Activated T-helper 17 cell treated with anti-CD3 and anti-CD28 coated beads, Interleukin-2, amount 50 U/mL, for 72 hours (primary cell): Measurements from ENCODE around the gene AKNA. TPM values are rescaled to one million over a fixed set of nuclear protein-coding genes. Genes with fewer than 3 reads are reported as not detected.

Experiments
- ATAC-seq: fragments of 150-1000 bp; cut with Tn5 transposase; replicated peaks from 2 replicates; pipeline ENCODE4 v1.10.0; 2021; ENCODE audit warnings: mild to moderate bottlenecking, moderate library complexity
- H3K27ac Mint-ChIP-seq: one replicate; pipeline ENCODE4 v1.8.0; 2022; ENCODE audit warnings: mixed read lengths
- H3K27me3 Mint-ChIP-seq: one replicate; pipeline ENCODE4 v1.8.0; 2022; ENCODE audit warnings: mixed read lengths
- H3K36me3 Mint-ChIP-seq: one replicate; pipeline ENCODE4 v1.8.0; 2022; ENCODE audit warnings: low read depth, mild to moderate bottlenecking, mixed read lengths
- H3K4me1 Mint-ChIP-seq: one replicate; pipeline ENCODE4 v1.8.0; 2022; ENCODE audit warnings: mixed read lengths
- H3K4me3 Mint-ChIP-seq: one replicate; pipeline ENCODE4 v1.8.0; 2022; ENCODE audit warnings: mild to moderate bottlenecking, mixed read lengths
- H3K9me3 Mint-ChIP-seq: one replicate; pipeline ENCODE4 v1.8.0; 2022; ENCODE audit warnings: mixed read lengths
- total RNA-seq, 2 donors: library from RNA; stranded (reverse); gene quantifications; one replicate each; pipeline ENCODE4 v1.2.3, GENCODE V29; 2022

Gene AKNA
- total RNA-seq, 2 donors from 2014 or later, result 169 to 184 TPM

DNA sequence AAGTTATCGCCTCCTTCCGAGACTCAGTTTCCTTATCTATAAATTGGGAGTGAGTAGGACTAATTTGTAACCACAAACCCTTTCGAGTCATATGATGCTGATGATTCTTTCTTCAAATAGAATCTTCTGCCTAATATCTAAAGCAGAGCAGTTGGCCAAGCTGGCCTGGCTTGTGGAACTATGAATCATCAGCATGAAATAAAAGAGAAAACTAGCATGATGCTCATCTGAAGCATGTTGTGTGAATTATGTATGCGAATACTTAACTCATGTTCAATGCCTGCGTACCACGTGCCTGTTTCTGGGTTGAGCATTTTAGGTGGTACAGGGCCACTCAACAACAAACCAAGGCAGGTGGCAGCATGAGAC is 79.9 kb downstream of the AKNA start:
- Mint-ChIP-seq H3K27ac (no peak overlapping the region), H3K9me3 (no peaks in the 10 kb centered on the region), H3K36me3 (no peaks in the 10 kb centered on the region), H3K4me1 (no peaks in the 10 kb centered on the region), H3K4me3 (no peak overlapping the region), H3K27me3 (no peaks in the 10 kb centered on the region)
- ATAC-seq, result no peak

DNA sequence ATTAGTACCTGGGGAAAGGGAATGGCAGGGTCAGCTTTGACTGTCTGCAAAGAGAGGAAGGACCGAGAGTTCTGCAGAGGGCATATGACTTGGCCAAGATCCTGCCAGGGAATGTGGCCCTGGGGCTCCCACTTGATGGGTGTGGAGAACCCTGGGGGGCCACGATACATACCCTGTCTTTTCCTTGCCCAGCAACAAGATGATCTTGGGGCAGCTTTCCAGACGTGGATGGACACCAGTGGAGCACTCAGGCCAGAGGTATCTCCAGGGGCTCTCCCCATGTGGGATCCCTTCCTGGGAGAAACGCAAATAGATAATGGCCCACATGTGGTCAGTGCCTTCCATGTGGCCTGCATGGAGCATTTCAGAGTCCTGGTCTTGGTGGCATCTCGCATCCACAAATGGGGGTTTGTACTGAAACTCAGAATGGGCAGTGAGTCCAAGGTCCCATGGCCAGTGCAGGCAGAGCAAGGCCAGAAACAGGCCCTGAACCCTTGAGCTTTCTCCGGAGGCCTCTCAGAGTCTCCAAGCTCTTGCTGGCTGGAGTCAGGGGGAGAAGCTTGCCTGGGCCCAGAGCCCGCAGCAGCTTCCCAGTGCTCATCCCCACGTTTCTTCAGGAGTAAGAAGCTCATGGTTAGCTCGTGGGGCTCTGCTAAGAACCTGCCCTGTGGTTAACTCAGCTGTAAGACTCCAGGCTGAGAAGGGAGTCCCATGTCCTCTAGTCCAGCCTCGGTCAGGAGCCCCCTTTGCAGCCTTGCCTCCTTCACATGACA is 83.2 kb downstream of the AKNA start:
- Mint-ChIP-seq H3K36me3 (no peaks in the 10 kb centered on the region), H3K4me1 (no peaks in the 10 kb centered on the region), H3K4me3 (no peak overlapping the region), H3K9me3 (no peaks in the 10 kb centered on the region), H3K27ac (no peak overlapping the region), H3K27me3 (no peaks in the 10 kb centered on the region)
- no peak for ATAC-seq

DNA sequence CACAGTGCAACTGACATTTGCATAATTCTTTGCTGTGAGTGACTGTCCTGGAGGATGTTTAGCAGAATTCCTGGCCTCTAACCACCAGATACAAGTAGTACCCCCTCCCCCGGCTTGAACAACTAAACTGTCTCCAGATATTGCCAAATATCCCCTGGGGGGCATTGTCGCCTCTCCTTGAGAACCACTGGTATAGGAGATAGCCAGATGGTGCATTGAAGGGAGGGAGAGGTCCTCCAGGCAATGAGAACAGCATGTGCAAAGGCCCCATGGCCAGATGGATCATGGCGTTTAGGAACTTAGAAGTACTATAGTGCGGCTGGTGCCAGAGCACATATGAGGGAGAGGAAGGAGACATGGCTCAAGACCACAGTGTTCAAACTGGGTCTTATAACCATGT is 83.8 kb downstream of the AKNA start:
- Mint-ChIP-seq H3K27me3 (no peaks in the 10 kb centered on the region), H3K27ac (no peak overlapping the region), H3K4me1 (no peaks in the 10 kb centered on the region), H3K36me3 (no peaks in the 10 kb centered on the region), H3K4me3 (no peak overlapping the region), H3K9me3 (no peaks in the 10 kb centered on the region)
- ATAC-seq, result no peak

DNA sequence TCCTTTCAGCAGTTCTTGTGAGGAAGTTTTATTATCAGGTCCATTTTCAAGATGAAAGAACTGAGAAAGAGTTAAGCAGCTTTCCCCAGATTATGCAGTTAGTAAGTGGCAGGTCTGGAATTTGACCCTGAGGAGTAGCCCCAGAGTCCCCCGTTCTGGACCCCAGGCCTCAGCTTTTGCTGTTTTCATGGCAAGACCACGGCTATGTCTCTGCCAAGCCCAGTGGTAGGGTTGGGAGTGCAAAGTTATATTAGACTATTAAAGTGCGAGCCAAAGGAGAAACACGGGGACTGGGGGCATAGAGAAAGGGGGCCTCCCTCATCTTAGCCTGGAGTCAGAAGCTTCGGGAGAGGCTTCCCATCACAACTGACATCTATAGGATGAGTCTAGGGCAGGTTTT is 84.2 kb downstream of the AKNA start:
- H3K27ac Mint-ChIP-seq, result no peak overlapping the region
- ATAC-seq, result no peak
- no peaks in the 10 kb centered on the region for H3K36me3 Mint-ChIP-seq
- H3K4me3 Mint-ChIP-seq, result no peak overlapping the region
- no peaks in the 10 kb centered on the region for H3K9me3 Mint-ChIP-seq
- no peaks in the 10 kb centered on the region for H3K27me3 Mint-ChIP-seq
- H3K4me1 Mint-ChIP-seq, result no peaks in the 10 kb centered on the region

DNA sequence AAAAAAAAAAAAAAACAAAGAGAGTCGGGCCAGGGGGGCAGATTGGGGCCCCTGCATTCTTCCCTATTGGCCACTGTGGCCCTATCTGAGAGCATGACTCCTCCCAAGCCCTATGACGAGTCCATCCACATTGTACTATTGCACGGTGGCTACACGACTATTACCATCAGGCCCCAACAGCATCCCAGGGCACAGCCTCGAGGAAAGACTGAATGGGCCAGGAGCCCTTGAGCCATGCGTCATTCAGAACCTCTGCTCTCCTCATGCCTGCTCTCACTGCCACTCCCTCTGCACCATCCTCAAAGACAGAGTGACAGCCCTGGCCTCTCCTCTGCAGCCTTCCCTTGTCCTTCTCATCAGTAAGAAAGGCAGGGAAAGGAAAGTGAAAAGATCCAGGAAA is 85.1 kb downstream of the AKNA start:
- Mint-ChIP-seq H3K27ac (no peak overlapping the region), H3K9me3 (no peaks in the 10 kb centered on the region), H3K4me3 (no peak overlapping the region), H3K36me3 (no peaks in the 10 kb centered on the region), H3K27me3 (no peaks in the 10 kb centered on the region), H3K4me1 (no peaks in the 10 kb centered on the region)
- ATAC-seq, result no peak

DNA sequence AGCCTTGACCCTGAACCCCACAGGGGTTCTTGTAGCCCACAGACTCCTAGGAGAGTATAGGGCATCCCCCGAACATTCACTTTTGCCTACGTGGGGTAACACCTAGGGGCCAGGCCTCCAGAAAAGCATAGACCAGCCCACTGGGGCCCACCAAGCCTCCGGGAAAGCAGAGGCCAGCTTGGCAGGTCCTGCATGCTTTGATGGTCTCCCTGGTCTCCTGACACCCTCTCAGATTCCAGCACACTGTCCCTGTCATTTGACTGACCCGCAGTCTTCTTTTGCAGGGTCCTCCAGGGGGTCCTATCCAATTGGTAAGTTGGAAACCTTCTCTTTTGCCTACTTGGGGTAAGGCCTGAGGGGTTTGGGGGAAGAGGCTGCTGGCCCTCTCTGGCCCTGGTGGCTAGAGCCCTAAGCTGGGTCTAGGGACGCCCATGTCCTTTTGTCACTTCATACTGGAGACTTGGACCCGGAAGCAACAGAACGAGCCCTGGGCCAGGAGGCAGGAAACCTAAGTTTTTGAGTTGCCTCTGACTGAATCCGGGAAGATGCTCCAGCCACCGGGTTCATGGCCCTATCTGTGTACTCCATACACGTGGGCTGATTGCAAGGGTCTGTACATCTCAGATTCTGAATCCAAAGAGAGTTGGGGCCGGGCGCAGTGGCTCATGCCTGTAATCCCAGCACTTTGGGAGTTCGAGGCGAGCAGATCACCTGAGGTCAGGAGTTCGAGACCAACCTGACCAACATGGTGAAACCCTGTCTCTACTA is 85.8 kb downstream of the AKNA start:
- Mint-ChIP-seq H3K27ac (no peak overlapping the region), H3K4me1 (no peaks in the 10 kb centered on the region), H3K27me3 (no peaks in the 10 kb centered on the region), H3K9me3 (no peaks in the 10 kb centered on the region), H3K36me3 (no peaks in the 10 kb centered on the region), H3K4me3 (no peak overlapping the region)
- no peak for ATAC-seq

DNA sequence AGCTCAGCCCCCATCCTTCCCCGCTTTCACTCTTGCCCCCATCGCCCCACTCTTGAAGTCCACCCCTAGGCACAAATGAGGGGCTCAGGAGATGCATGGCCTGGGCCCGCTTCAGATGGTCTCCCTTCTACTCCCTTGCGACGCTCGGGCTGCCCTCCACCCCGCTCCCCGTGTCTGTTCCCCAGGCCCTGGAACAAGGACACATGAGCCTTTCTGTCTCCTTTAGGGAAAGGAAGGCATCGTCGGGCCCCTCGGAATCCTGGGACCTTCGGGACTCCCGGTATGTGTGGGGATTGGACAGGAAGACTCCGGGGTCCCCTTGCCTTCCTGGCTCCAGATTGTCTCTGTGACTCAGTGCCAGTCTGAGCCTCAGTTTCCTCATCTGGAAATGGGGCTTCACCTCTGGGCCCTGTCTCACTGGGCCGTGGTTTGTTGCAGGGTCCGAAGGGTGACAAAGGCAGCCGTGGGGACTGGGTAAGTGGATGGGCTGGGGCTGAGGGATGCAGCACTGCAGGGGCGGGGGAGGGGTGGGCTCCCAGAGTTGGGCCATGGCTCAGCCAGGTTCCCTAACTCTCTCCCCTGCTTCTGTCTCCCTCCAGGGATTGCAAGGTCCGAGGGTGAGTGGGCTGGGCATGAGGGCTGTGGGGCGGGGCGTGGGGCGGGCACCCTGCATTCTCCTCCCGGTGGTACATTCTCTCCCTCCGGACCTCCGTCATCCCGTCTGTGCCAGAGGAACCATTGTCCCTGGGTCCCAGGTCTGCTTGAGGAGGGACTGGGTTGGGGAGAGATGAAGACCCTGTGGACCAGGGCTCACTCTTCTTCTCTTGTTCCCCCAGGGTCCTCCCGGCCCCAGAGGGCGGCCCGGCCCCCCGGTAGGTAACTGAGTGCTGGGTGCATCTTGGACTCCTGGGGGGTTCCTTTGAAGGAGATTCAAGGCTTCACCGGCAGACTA is 86.7 kb downstream of the AKNA start:
- H3K27ac Mint-ChIP-seq, result no peak overlapping the region
- no peak overlapping the region for H3K4me3 Mint-ChIP-seq
- H3K27me3 Mint-ChIP-seq, result no peaks in the 10 kb centered on the region
- H3K9me3 Mint-ChIP-seq, result no peaks in the 10 kb centered on the region
- no peak for ATAC-seq
- H3K4me1 Mint-ChIP-seq, result no peaks in the 10 kb centered on the region
- H3K36me3 Mint-ChIP-seq, result no peaks in the 10 kb centered on the region

DNA sequence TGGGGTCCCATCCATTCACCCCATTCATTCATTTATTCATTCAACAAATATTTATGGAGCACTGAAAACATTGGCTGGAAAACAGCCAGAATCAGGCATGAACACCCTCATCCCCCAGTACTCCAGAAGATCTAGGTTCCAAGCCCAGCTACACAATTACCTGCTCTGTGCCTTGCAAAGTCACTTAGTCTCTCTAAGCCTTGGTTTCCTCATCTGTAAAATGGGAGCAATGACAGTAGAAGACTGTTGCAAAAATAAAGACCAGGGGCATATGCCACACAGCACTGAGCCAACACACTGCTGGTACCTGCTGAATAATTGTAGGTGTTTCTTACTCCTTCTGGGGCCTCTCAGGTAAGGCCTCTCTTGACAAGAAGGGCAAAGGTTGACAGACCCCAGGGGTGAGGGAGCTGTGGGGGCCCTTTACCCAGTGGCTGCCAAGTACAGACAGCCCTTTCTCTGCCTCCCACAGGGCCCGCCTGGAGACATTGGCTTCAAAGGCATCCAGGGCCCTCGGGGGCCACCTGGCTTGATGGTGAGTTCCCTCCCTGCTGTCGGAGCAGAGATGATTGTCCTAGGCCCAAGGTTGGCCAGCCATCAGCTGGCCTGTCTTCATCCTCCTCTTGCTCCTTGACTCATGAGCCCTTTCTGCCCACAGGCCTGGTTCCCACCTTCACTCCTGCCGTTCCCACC is 87.5 kb downstream of the AKNA start:
- no peak for ATAC-seq
- H3K36me3 Mint-ChIP-seq, result no peaks in the 10 kb centered on the region

DNA sequence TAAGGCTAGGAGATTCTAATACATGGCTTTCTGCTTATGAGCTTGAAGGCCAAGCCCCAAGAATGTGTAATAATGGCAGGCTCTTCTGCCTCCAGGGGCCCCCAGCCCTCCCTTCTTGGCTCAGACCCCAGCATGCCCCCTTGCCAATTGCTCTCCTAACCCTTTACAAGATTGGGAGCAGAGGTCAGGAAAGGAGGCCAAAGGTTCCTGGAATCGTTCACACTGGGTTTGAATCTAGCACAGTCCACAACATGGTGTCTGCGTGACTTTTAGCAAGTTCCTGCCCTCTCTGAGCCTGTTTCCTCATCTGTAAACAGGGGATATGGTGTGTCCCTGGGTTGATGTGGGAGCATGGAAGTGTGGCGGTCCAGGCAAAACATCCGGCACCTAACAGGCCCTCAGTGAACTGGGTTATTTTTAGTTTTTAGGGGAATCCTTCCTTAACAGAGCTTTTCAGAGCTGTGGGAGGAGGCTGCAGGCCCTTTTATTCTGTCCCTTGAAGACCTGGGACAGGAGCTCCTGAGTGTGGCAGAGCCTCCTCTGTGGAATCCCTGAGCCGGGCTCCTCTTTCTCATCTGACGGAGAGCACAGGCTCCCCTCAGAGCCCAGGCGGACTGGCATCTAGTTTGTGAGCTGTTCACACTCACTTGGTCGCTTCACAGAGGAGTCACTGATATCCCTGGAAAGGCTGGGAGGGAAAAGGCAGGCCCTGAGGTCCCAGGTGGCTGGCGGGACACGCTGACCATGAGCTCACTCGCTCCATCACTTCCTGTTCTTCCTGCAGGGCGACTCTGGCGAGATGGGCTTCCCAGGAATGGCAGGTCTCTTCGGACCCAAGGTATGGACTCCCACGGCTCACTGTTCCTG is 88.3 kb downstream of the AKNA start:
- peaks cover 5% of the 10 kb centered on the region for H3K27me3 Mint-ChIP-seq
- ATAC-seq, result no peak
- no peaks in the 10 kb centered on the region for H3K4me1 Mint-ChIP-seq
- H3K9me3 Mint-ChIP-seq, result peaks cover 8% of the 10 kb centered on the region
- no peak overlapping the region for H3K27ac Mint-ChIP-seq
- H3K36me3 Mint-ChIP-seq, result no peaks in the 10 kb centered on the region
- H3K4me3 Mint-ChIP-seq, result no peak overlapping the region

More for the DNA sequence above, 87.5 kb downstream of the AKNA start:
- Mint-ChIP-seq H3K4me1 (no peaks in the 10 kb centered on the region), H3K27ac (no peak overlapping the region), H3K27me3 (no peaks in the 10 kb centered on the region), H3K4me3 (no peak overlapping the region), H3K9me3 (no peaks in the 10 kb centered on the region)

DNA sequence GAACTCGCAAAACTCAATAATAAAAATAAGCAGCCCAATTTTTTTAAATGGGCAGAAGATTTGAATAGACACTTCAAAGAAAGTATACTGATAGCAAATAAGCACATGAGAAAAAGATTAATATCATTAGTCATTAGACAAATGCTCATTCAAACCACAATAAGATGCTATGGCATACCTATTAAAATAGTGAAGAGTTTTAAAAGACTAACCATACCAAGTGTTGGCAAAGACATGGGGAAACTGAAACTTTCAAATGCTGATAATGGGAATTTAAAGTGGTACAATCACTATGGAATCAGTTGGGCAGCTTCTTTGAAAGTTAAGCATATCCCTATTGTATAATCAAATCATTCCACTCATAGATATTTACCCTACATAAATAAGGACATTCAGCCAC is 91.4 kb downstream of the AKNA start:
- Mint-ChIP-seq H3K27ac (no peak overlapping the region), H3K4me1 (no peaks in the 10 kb centered on the region), H3K27me3 (peaks cover 5% of the 10 kb centered on the region)

DNA sequence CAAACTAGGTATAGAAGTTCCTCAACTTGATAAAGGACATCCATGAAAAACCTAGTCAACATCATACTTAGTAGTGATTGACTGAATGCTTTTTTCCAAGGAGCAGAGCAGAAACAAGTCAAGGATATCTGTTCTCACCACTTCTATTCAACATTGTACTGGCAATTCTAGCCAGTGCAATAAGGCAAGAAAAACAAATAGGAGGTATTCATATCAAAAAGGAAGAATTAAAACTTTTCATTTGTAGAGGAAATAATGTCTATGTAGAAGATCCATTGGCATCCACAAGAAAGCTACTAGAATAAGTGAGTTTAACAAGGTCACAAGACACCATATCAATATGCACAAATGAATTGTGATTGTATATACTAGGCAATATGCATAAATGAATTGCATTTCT is 93.1 kb downstream of the AKNA start:
- H3K36me3 Mint-ChIP-seq, result no peaks in the 10 kb centered on the region
- H3K4me3 Mint-ChIP-seq, result no peak overlapping the region
- H3K9me3 Mint-ChIP-seq, result peaks cover 9% of the 10 kb centered on the region
- H3K4me1 Mint-ChIP-seq, result peaks cover 5% of the 10 kb centered on the region
- peaks cover 9% of the 10 kb centered on the region for H3K27me3 Mint-ChIP-seq
- ATAC-seq, result no peak
- H3K27ac Mint-ChIP-seq, result no peak overlapping the region

More for the DNA sequence above, 91.4 kb downstream of the AKNA start:
- H3K9me3 Mint-ChIP-seq, result peaks cover 9% of the 10 kb centered on the region
- no peaks in the 10 kb centered on the region for H3K36me3 Mint-ChIP-seq
- no peak overlapping the region for H3K4me3 Mint-ChIP-seq
- ATAC-seq, result no peak

DNA sequence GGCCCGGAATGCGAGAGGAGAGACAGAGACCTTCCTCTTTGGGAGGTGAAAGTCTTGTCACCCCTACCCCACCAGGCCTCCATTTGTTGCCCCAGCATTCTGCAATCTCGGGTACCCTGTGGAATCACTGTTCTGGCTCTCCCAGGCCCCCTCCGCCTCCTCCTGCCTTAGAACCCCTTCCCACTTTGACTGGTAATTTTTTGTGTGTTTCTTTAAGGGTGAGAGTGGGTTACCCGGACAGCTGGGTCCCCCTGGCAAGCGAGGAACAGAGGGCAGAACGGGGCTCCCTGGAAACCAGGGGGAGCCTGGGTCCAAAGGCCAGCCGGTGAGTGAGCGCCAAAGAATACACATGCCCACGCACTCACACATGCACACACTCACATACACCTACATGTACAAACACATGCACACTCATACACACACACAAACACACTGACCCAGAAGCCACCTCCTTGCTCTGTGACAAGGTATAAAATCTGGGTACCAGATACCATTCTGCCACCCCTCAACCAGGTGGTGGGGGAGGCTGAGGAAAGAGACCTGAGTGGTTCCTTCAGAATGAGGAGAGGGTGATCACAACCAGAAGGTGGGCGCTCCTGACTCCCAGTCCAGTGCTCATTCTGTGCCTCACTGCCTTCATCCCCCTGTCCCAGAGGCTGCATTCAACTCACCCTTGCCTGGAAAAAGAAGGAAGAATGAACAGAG is 95.7 kb downstream of the AKNA start:
- Mint-ChIP-seq H3K4me3 (no peak overlapping the region), H3K9me3 (peaks cover 9% of the 10 kb centered on the region), H3K27ac (no peak overlapping the region), H3K4me1 (peaks cover 5% of the 10 kb centered on the region), H3K36me3 (no peaks in the 10 kb centered on the region), H3K27me3 (peaks cover 9% of the 10 kb centered on the region)
- ATAC-seq, result no peak

DNA sequence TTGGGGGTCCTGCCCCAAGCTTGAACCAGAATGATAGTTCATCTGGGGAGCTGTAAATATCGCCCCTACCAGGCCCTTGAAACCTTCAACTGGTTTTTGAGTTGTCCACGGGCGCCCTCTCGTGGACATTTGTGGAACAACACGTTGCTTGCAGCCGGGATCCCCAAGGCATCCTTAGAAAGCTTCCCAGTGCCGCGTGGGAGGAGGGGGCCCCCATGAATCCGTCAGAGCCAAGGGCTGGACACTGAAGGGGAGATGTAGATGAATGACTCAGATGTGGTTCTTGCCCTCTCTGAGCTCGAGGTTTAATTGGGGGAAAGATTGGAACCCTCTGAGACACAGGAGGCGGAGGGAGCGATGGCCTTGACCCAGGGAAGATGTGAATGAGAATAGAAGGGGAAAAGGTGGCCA is 96.7 kb downstream of the AKNA start:
- ATAC-seq, result peak; percentile 52
- Mint-ChIP-seq H3K27me3 (peaks cover 9% of the 10 kb centered on the region), H3K27ac (peak overlapping the region; percentile 9), H3K4me3 (no peak overlapping the region), H3K36me3 (no peaks in the 10 kb centered on the region), H3K9me3 (peaks cover 9% of the 10 kb centered on the region), H3K4me1 (peaks cover 5% of the 10 kb centered on the region)
